Measurements from ENCODE around the gene VAT1. TPM values are rescaled to one million over a fixed set of nuclear protein-coding genes. Genes with fewer than 3 reads are reported as not detected.
"Not testable (repeated sequence)": the region's sequence is repeated elsewhere in the genome, so short reads cannot be mapped to it uniquely, and the experiment has no call there.

VAT1 gene
- total RNA-seq, 1 donor from 2014 or later = 115 TPM

GRCh38 chr17:42980274-42980765 lies 41.9 kb downstream of the VAT1 start, which contains the start of gene RUNDC1:
TSS of gene RUNDC1 (plus strand) at chr17:42980565. CDS start at chr17:42980577, 12 bp downstream.
- peak; percentile 83 for DNase-seq (ENCODE audit: low read depth, low spot score)
- H3K36me3 Mint-ChIP-seq (ENCODE audit: low read depth) = no peaks in the 10 kb centered on the region
- no peaks in the 10 kb centered on the region for H3K27me3 Mint-ChIP-seq (ENCODE audit: low read depth)
- H3K4me3 Mint-ChIP-seq = peak within 1 kb of the TSS; percentile 96
- no peak for TF ChIP-seq CTCF (conservative IDR thresholded peaks at IDR 0.05)
- H3K27ac Mint-ChIP-seq (ENCODE audit: unreplicated experiment) = peak within 1 kb of the TSS; percentile 97
- H3K4me1 Mint-ChIP-seq = peaks cover 33% of the 10 kb centered on the region
- no peaks in the 10 kb centered on the region for H3K9me3 Mint-ChIP-seq

GRCh38 chr17:42979511-42980273 lies 42.5 kb downstream of the VAT1 start, which contains the start of gene PTGES3L:
TSS of gene PTGES3L (minus strand) at chr17:42980080. CDS start at chr17:42980053, 27 bp downstream.
- no peaks in the 10 kb centered on the region for H3K9me3 Mint-ChIP-seq
- no peak for TF ChIP-seq CTCF (conservative IDR thresholded peaks at IDR 0.05)
- H3K27ac Mint-ChIP-seq (ENCODE audit: unreplicated experiment) = peak within 1 kb of the TSS; percentile 97
- peak within 1 kb of the TSS; percentile 96 for H3K4me3 Mint-ChIP-seq
- no peak for DNase-seq (ENCODE audit: low read depth, low spot score)
- H3K27me3 Mint-ChIP-seq (ENCODE audit: low read depth) = no peaks in the 10 kb centered on the region
- H3K4me1 Mint-ChIP-seq = peaks cover 33% of the 10 kb centered on the region
- no peaks in the 10 kb centered on the region for H3K36me3 Mint-ChIP-seq (ENCODE audit: low read depth)

- not testable (repeated sequence) for H3K27me3 Mint-ChIP-seq (ENCODE audit: low read depth); H3K27ac Mint-ChIP-seq (ENCODE audit: unreplicated experiment); H3K4me3 Mint-ChIP-seq; DNase-seq (ENCODE audit: low read depth, low spot score); H3K9me3 Mint-ChIP-seq; H3K36me3 Mint-ChIP-seq (ENCODE audit: low read depth)
- H3K4me1 Mint-ChIP-seq = peaks cover 18% of the 10 kb centered on the region
Measured at GRCh38 chr17:42975701-42976100, 46.5 kb downstream of the VAT1 start.

GRCh38 chr17:42975265-42975664 lies 46.9 kb downstream of the VAT1 start:
- Mint-ChIP-seq H3K4me3 (peak overlapping the region; percentile 47), H3K36me3 (ENCODE audit: low read depth) (no peaks in the 10 kb centered on the region), H3K4me1 (peaks cover 15% of the 10 kb centered on the region), H3K27me3 (ENCODE audit: low read depth) (no peaks in the 10 kb centered on the region), H3K27ac (ENCODE audit: unreplicated experiment) (no peak overlapping the region), H3K9me3 (no peaks in the 10 kb centered on the region)
- DNase-seq (ENCODE audit: low read depth, low spot score) = no peak
- TF ChIP-seq CTCF (conservative IDR thresholded peaks at IDR 0.05) = no peak

- not testable (repeated sequence) for H3K27me3 Mint-ChIP-seq (ENCODE audit: low read depth); H3K9me3 Mint-ChIP-seq; H3K36me3 Mint-ChIP-seq (ENCODE audit: low read depth); H3K4me1 Mint-ChIP-seq; H3K27ac Mint-ChIP-seq (ENCODE audit: unreplicated experiment); DNase-seq (ENCODE audit: low read depth, low spot score); H3K4me3 Mint-ChIP-seq
Measured at GRCh38 chr17:42973323-42973722, 48.9 kb downstream of the VAT1 start.

- Mint-ChIP-seq H3K4me1 (no peaks in the 10 kb centered on the region), H3K4me3 (peak overlapping the region; percentile 37), H3K27me3 (ENCODE audit: low read depth) (no peaks in the 10 kb centered on the region), H3K9me3 (no peaks in the 10 kb centered on the region), H3K36me3 (ENCODE audit: low read depth) (no peaks in the 10 kb centered on the region), H3K27ac (ENCODE audit: unreplicated experiment) (no peak overlapping the region)
- no peak for TF ChIP-seq CTCF (conservative IDR thresholded peaks at IDR 0.05)
- no peak for DNase-seq (ENCODE audit: low read depth, low spot score)
Measured at GRCh38 chr17:42971589-42971988, 50.6 kb downstream of the VAT1 start.

Data from neural crest cell (in vitro differentiated cells).